ENCODE measurements around the gene PAX5.
A peak's percentile ranks its signal among the peaks of the same experiment; 100 is the strongest.

PAX5 gene

DNA sequence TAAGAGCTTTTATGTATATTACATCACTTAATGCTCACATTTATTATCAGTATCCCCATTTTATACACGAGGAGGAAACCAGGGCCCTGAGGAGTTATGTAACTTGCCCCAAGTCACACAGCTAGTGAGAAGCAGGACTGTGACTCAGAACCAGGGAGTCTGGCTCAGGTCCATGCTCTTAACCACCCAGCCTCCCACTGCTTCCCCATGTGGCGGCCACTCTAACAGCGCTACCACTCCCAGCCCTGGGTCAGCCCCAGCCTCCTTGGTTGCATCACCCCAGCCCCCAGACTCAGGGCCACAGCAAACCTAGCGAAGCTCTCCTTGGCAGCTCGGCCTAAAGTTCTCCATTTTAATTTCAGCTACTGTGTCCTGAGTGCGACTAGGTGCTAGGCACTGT is 159.1 kb downstream of the PAX5 start:
- TF ChIP-seq SP1 (IDR thresholded peaks at IDR 0.05) (no peak), TARDBP (IDR thresholded peaks at IDR 0.05) (no peak), ELF4 (IDR thresholded peaks at IDR 0.05) (no peak), NFRKB (IDR thresholded peaks at IDR 0.05) (no peak), LEF1 (IDR thresholded peaks at IDR 0.05; ENCODE audit: borderline replicate concordance) (no peak), FOXM1 (IDR thresholded peaks at IDR 0.05; ENCODE audit: borderline replicate concordance) (no peak), FOXK2 (IDR thresholded peaks at IDR 0.05) (no peak), FOXA1 (IDR thresholded peaks at IDR 0.05) (no peak), L3MBTL2 (conservative IDR thresholded peaks at IDR 0.05) (no peak), CTBP1 (IDR thresholded peaks at IDR 0.05; ENCODE audit: borderline replicate concordance) (no peak), SUZ12 (IDR thresholded peaks at IDR 0.05) (no peak), ZNF384 (IDR thresholded peaks at IDR 0.05) (no peak), BHLHE40 (IDR thresholded peaks at IDR 0.05; ENCODE audit: borderline replicate concordance) (no peak), HDGF (IDR thresholded peaks at IDR 0.05; ENCODE audit: borderline replicate concordance) (no peak), ARNT (IDR thresholded peaks at IDR 0.05) (no peak), PKNOX1 (IDR thresholded peaks at IDR 0.05) (no peak)
- ChIA-PET CTCF (interaction anchor here (0.7 to 4.7 kb wide), 2 partner anchors 116 to 536 kb away, joined by 3 to 65 read pairs; no protein-coding TSS in a partner anchor), POLR2A (no interaction called here)

GRCh38 chr9:36874261-36874660 is 159.8 kb downstream of the PAX5 start:
- DNase-seq (ENCODE audit: extremely low spot score) = no peak
- ChIA-PET POLR2A (no interaction called here), CTCF (interaction anchor here (0.7 to 4.7 kb wide), 4 partner anchors 116 to 536 kb away, joined by 3 to 65 read pairs (median 6); no protein-coding TSS in a partner anchor)
- no peak for TF ChIP-seq FOXK2 (IDR thresholded peaks at IDR 0.05)
- no peak for TF ChIP-seq PKNOX1 (IDR thresholded peaks at IDR 0.05)
- no peak for TF ChIP-seq NFRKB (IDR thresholded peaks at IDR 0.05)
- no peak for TF ChIP-seq BHLHE40 (IDR thresholded peaks at IDR 0.05; ENCODE audit: borderline replicate concordance)
- no peak for TF ChIP-seq ELF4 (IDR thresholded peaks at IDR 0.05)
- TF ChIP-seq SUZ12 (IDR thresholded peaks at IDR 0.05) = no peak
- no peak for TF ChIP-seq LEF1 (IDR thresholded peaks at IDR 0.05; ENCODE audit: borderline replicate concordance)
- TF ChIP-seq CTBP1 (IDR thresholded peaks at IDR 0.05; ENCODE audit: borderline replicate concordance) = no peak
- TF ChIP-seq L3MBTL2 (conservative IDR thresholded peaks at IDR 0.05) = no peak
- no peak for TF ChIP-seq SP1 (IDR thresholded peaks at IDR 0.05)
- no peak for TF ChIP-seq ZNF384 (IDR thresholded peaks at IDR 0.05)
- no peak for TF ChIP-seq ARNT (IDR thresholded peaks at IDR 0.05)
- no peak for TF ChIP-seq HDGF (IDR thresholded peaks at IDR 0.05; ENCODE audit: borderline replicate concordance)
- no peak for TF ChIP-seq FOXA1 (IDR thresholded peaks at IDR 0.05)
- TF ChIP-seq TARDBP (IDR thresholded peaks at IDR 0.05) = no peak
- TF ChIP-seq FOXM1 (IDR thresholded peaks at IDR 0.05; ENCODE audit: borderline replicate concordance) = no peak

More for the DNA sequence above, 159.1 kb downstream of the PAX5 start:
- DNase-seq (ENCODE audit: extremely low spot score) = no peak

- TF ChIP-seq PKNOX1 (IDR thresholded peaks at IDR 0.05) (no peak), FOXA1 (IDR thresholded peaks at IDR 0.05) (no peak), L3MBTL2 (conservative IDR thresholded peaks at IDR 0.05) (no peak)
- POLR2A ChIA-PET = no interaction called here
- DNase-seq (ENCODE audit: extremely low spot score) = peak; percentile 78
Observed at GRCh38 chr9:36873247-36873875, 160.7 kb downstream of the PAX5 start.

DNA sequence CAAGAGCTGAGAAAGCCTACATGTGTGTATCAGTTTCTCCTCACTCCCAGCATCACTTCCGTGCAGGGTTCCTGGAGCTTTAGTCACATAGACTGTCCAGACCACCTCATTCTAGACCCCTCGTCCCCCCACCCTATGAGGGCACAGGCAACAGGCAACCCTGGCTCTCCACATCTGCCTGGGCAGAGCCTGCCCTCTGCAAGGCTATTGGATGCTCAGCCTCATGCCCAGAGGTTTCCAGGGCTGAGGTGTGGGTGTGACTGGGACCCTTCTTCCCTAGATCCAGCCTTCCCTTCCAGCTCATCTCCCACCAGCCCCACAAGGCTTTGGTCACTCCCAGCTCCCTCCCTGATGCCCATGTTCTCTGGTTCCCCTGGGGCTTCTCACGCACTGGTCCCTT is 161.4 kb downstream of the PAX5 start:
- no peak for TF ChIP-seq ZNF384 (IDR thresholded peaks at IDR 0.05)
- no peak for TF ChIP-seq HDGF (IDR thresholded peaks at IDR 0.05; ENCODE audit: borderline replicate concordance)
- no peak for TF ChIP-seq ARNT (IDR thresholded peaks at IDR 0.05)
- TF ChIP-seq BHLHE40 (IDR thresholded peaks at IDR 0.05; ENCODE audit: borderline replicate concordance) = no peak
- TF ChIP-seq CTBP1 (IDR thresholded peaks at IDR 0.05; ENCODE audit: borderline replicate concordance) = no peak
- TF ChIP-seq SP1 (IDR thresholded peaks at IDR 0.05) = no peak
- no peak for TF ChIP-seq SUZ12 (IDR thresholded peaks at IDR 0.05)
- no peak for TF ChIP-seq L3MBTL2 (conservative IDR thresholded peaks at IDR 0.05)
- no peak for TF ChIP-seq TARDBP (IDR thresholded peaks at IDR 0.05)
- no peak for TF ChIP-seq LEF1 (IDR thresholded peaks at IDR 0.05; ENCODE audit: borderline replicate concordance)
- DNase-seq (ENCODE audit: extremely low spot score) = no peak
- CTCF ChIA-PET = interaction anchor here (0.6 to 4.7 kb wide), 14 partner anchors 10 to 126 kb away, joined by 3 to 65 read pairs (median 4); no protein-coding TSS in a partner anchor
- POLR2A ChIA-PET = no interaction called here

More at GRCh38 chr9:36873247-36873875, 160.7 kb downstream of the PAX5 start:
- CTCF ChIA-PET = interaction anchor here (0.7 to 4.7 kb wide), 13 partner anchors 11 to 126 kb away, joined by 3 to 65 read pairs (median 4); no protein-coding TSS in a partner anchor

- ChIA-PET CTCF (interaction anchor here (4.7 kb wide), 1 partner anchor 119 kb away, joined by 65 read pairs; no protein-coding TSS in a partner anchor), POLR2A (no interaction called here)
- DNase-seq (ENCODE audit: extremely low spot score) = no peak
- TF ChIP-seq HDGF (IDR thresholded peaks at IDR 0.05; ENCODE audit: borderline replicate concordance) (no peak), L3MBTL2 (conservative IDR thresholded peaks at IDR 0.05) (no peak), FOXK2 (IDR thresholded peaks at IDR 0.05) (no peak), SUZ12 (IDR thresholded peaks at IDR 0.05) (no peak), BHLHE40 (IDR thresholded peaks at IDR 0.05; ENCODE audit: borderline replicate concordance) (no peak), SP1 (IDR thresholded peaks at IDR 0.05) (no peak), FOXA1 (IDR thresholded peaks at IDR 0.05) (no peak), ARNT (IDR thresholded peaks at IDR 0.05) (no peak), ELF4 (IDR thresholded peaks at IDR 0.05) (no peak), CTBP1 (IDR thresholded peaks at IDR 0.05; ENCODE audit: borderline replicate concordance) (no peak), PKNOX1 (IDR thresholded peaks at IDR 0.05) (no peak), FOXM1 (IDR thresholded peaks at IDR 0.05; ENCODE audit: borderline replicate concordance) (no peak), LEF1 (IDR thresholded peaks at IDR 0.05; ENCODE audit: borderline replicate concordance) (no peak)
Observed at GRCh38 chr9:36871606-36872005, 162.5 kb downstream of the PAX5 start.
